HEK293T (cell line): ENCODE data around the gene SERPINI2.

Experiments
- ARNT ChIP-seq: fragments of 450-650 bp; IDR thresholded peaks from 2 replicates; pipeline ENCODE4 v1.6.1; 2017; ENCODE audit warnings: mild to moderate bottlenecking
- CTBP1 ChIP-seq: fragments of 450-650 bp; IDR thresholded peaks from 2 replicates; pipeline ENCODE4 v1.6.1; 2016; ENCODE audit warnings: borderline replicate concordance
- ELF4 ChIP-seq: fragments of 450-650 bp; IDR thresholded peaks from 2 replicates; pipeline ENCODE4 v1.6.1; 2017; ENCODE audit warnings: antibody characterized with exemption
- FOXA1 ChIP-seq: fragments of 450-650 bp; IDR thresholded peaks from 2 replicates; pipeline ENCODE4 v1.6.1; 2016; ENCODE audit warnings: mild to moderate bottlenecking
- FOXK2 ChIP-seq: fragments of 450-650 bp; IDR thresholded peaks from 2 replicates; pipeline ENCODE4 v1.6.1; 2016; ENCODE audit warnings: mild to moderate bottlenecking
- FOXM1 ChIP-seq: fragments of 450-650 bp; IDR thresholded peaks from 2 replicates; pipeline ENCODE4 v1.6.1; 2017; ENCODE audit warnings: mild to moderate bottlenecking, borderline replicate concordance
- L3MBTL2 ChIP-seq: fragments of 450-650 bp; conservative IDR thresholded peaks from 2 replicates; pipeline ENCODE4 v1.6.1; 2016; ENCODE audit warnings: mild to moderate bottlenecking
- LEF1 ChIP-seq: fragments of 450-650 bp; IDR thresholded peaks from 2 replicates; pipeline ENCODE4 v1.6.1; 2017; ENCODE audit warnings: mild to moderate bottlenecking, borderline replicate concordance
- PKNOX1 ChIP-seq: fragments of 450-650 bp; IDR thresholded peaks from 2 replicates; pipeline ENCODE4 v1.6.1; 2016
- SP1 ChIP-seq: fragments of 450-650 bp; IDR thresholded peaks from 2 replicates; pipeline ENCODE4 v1.6.1; 2017
- SUZ12 ChIP-seq: fragments of 450-650 bp; IDR thresholded peaks from 2 replicates; pipeline ENCODE4 v1.6.1; 2016; ENCODE audit warnings: mild to moderate bottlenecking
- TARDBP ChIP-seq: fragments of 450-650 bp; IDR thresholded peaks from 2 replicates; pipeline ENCODE4 v1.6.1; 2016

GRCh38 chr3:167406876-167407492 is 66.9 kb downstream of the SERPINI2 start:
- TF ChIP-seq FOXK2 (no peak), SP1 (no peak), CTBP1 (no peak), FOXA1 (no peak), FOXM1 (no peak), TARDBP (no peak), PKNOX1 (no peak), ELF4 (no peak), ARNT (no peak), L3MBTL2 (no peak), LEF1 (no peak), SUZ12 (no peak)
